HEK293 (cell line): ENCODE measurements around the gene ANKRD33B.

Experiments used
- GFI1B ChIP-seq: fragments of 450-650 bp; formaldehyde crosslinking; IDR thresholded peaks from 2 replicates; pipeline ENCODE4 v1.5.1; 2016; ENCODE audit warnings: missing biosample characterization, missing genetic modification characterization
- HOXA7 ChIP-seq: sonication (generic); formaldehyde crosslinking; IDR thresholded peaks from 2 replicates; pipeline ENCODE4 v1.8.1; 2022; ENCODE audit warnings: missing genetic modification reagents, borderline replicate concordance
- IKZF3 ChIP-seq: fragments of 450-650 bp; IDR thresholded peaks from 2 replicates; pipeline ENCODE4 v1.5.0; 2018; ENCODE audit warnings: missing biosample characterization, mild to moderate bottlenecking, missing genetic modification characterization, moderate library complexity
- KLF8 ChIP-seq: fragments of 450-650 bp; formaldehyde crosslinking; IDR thresholded peaks from 2 replicates; pipeline ENCODE4 v1.5.1; 2016; ENCODE audit warnings: missing biosample characterization, missing genetic modification characterization
- MEIS1 ChIP-seq: sonication (generic); formaldehyde crosslinking; IDR thresholded peaks from 2 replicates; pipeline ENCODE4 v1.8.1; 2022; ENCODE audit warnings: missing genetic modification reagents, mild to moderate bottlenecking, borderline replicate concordance
- MYNN ChIP-seq: fragments of 450-650 bp; formaldehyde crosslinking; IDR thresholded peaks from 2 replicates; pipeline ENCODE4 v1.5.1; 2016; ENCODE audit warnings: missing biosample characterization, missing genetic modification characterization, borderline replicate concordance
- MZF1 ChIP-seq: fragments of 450-650 bp; formaldehyde crosslinking; IDR thresholded peaks from 2 replicates; pipeline ENCODE4 v1.5.1; 2017; ENCODE audit warnings: missing biosample characterization, missing genetic modification characterization, borderline replicate concordance
- SALL2 ChIP-seq: fragments of 450-650 bp; formaldehyde crosslinking; IDR thresholded peaks from 2 replicates; pipeline ENCODE4 v1.5.0; 2017; ENCODE audit warnings: missing biosample characterization, mild to moderate bottlenecking, missing genetic modification characterization, borderline replicate concordance
- SCRT2 ChIP-seq: fragments of 450-650 bp; formaldehyde crosslinking; IDR thresholded peaks from 2 replicates; pipeline ENCODE4 v1.5.1; 2016; ENCODE audit warnings: missing biosample characterization, missing genetic modification characterization
- SP7 ChIP-seq: fragments of 450-650 bp; formaldehyde crosslinking; IDR thresholded peaks from 2 replicates; pipeline ENCODE4 v1.5.1; 2016; ENCODE audit warnings: missing biosample characterization, missing genetic modification characterization
- TCF7L2 ChIP-seq: IDR thresholded peaks from 2 replicates; pipeline ENCODE4 v1.6.1; 2011; ENCODE audit warnings: low read depth, mild to moderate bottlenecking, inconsistent platforms, low read length, moderate library complexity, borderline replicate concordance
- TRIM28 ChIP-seq: IDR thresholded peaks from 2 replicates; pipeline ENCODE4 v1.6.1; 2011; ENCODE audit warnings: low read length, control low read depth, borderline replicate concordance
- YY2 ChIP-seq: fragments of 450-650 bp; formaldehyde crosslinking; IDR thresholded peaks from 2 replicates; pipeline ENCODE4 v1.5.1; 2016; ENCODE audit warnings: missing biosample characterization, missing genetic modification characterization
- ZBTB20 ChIP-seq: fragments of 450-650 bp; formaldehyde crosslinking; IDR thresholded peaks from 2 replicates; pipeline ENCODE4 v1.5.1; 2016; ENCODE audit warnings: missing biosample characterization, missing genetic modification characterization
- ZBTB8A ChIP-seq: fragments of 450-650 bp; formaldehyde crosslinking; IDR thresholded peaks from 2 replicates; pipeline ENCODE4 v1.5.1; 2016; ENCODE audit warnings: missing biosample characterization, missing genetic modification characterization
- ZNF133 ChIP-seq: fragments of 450-650 bp; formaldehyde crosslinking; IDR thresholded peaks from 2 replicates; pipeline ENCODE4 v1.5.1; 2016; ENCODE audit warnings: missing biosample characterization, missing genetic modification characterization
- ZNF174 ChIP-seq: fragments of 450-650 bp; formaldehyde crosslinking; IDR thresholded peaks from 2 replicates; pipeline ENCODE4 v1.5.0; 2017; ENCODE audit warnings: missing biosample characterization, mild to moderate bottlenecking, missing genetic modification characterization
- ZNF211 ChIP-seq: fragments of 450-650 bp; formaldehyde crosslinking; IDR thresholded peaks from 2 replicates; pipeline ENCODE4 v1.5.1; 2016; ENCODE audit warnings: low read depth, missing biosample characterization, missing genetic modification characterization
- ZNF274 ChIP-seq, 2 experiments: fragments of 200-500 bp in 1 of 2; fragments of 450-650 bp in 1 of 2; sonication (Bioruptor generic) in 1 of 2; formaldehyde crosslinking in 1 of 2; IDR thresholded peaks; 2 replicates each; pipeline versions ENCODE4 v1.5.1 to v1.6.1; 2014 to 2016; ENCODE audit warnings: borderline replicate concordance in 1 of 2, inconsistent platforms in 1 of 2, low read length in 1 of 2, missing biosample characterization in 1 of 2, missing genetic modification characterization in 1 of 2
- ZNF394 ChIP-seq: fragments of 450-650 bp; formaldehyde crosslinking; IDR thresholded peaks from 2 replicates; pipeline ENCODE4 v1.5.1; 2016; ENCODE audit warnings: missing biosample characterization, missing genetic modification characterization, mild to moderate bottlenecking, moderate library complexity, borderline replicate concordance
- ZNF585B ChIP-seq: fragments of 450-650 bp; formaldehyde crosslinking; IDR thresholded peaks from 2 replicates; pipeline ENCODE4 v1.5.1; 2016; ENCODE audit warnings: missing biosample characterization, missing genetic modification characterization
- ZNF596 ChIP-seq: fragments of 450-650 bp; IDR thresholded peaks from 2 replicates; pipeline ENCODE4 v1.5.0; 2018; ENCODE audit warnings: missing biosample characterization, mild to moderate bottlenecking, missing genetic modification characterization, moderate library complexity
- ZNF707 ChIP-seq: fragments of 450-650 bp; formaldehyde crosslinking; IDR thresholded peaks from 2 replicates; pipeline ENCODE4 v1.5.1; 2016; ENCODE audit warnings: missing biosample characterization, missing genetic modification characterization
- ZNF768 ChIP-seq: fragments of 450-650 bp; formaldehyde crosslinking; IDR thresholded peaks from 2 replicates; pipeline ENCODE4 v1.5.1; 2018; ENCODE audit warnings: missing biosample characterization, mild to moderate bottlenecking, missing genetic modification characterization
- ZNF837 ChIP-seq: fragments of 450-650 bp; formaldehyde crosslinking; IDR thresholded peaks from 2 replicates; pipeline ENCODE4 v1.5.1; 2016; ENCODE audit warnings: missing biosample characterization, missing genetic modification characterization
- TF ChIP-seq, protein P1 (sequence below): fragments of 450-650 bp; formaldehyde crosslinking; IDR thresholded peaks from 2 replicates; pipeline ENCODE4 v1.5.1; 2016; ENCODE audit warnings: missing biosample characterization, missing genetic modification characterization
- TF ChIP-seq, protein P2 (sequence below): sonication (generic); formaldehyde crosslinking; IDR thresholded peaks from 2 replicates; pipeline ENCODE4 v1.8.1; 2022; ENCODE audit warnings: mild to moderate bottlenecking, moderate library complexity, missing genetic modification reagents
- TF ChIP-seq, protein P3 (sequence below): fragments of 450-650 bp; formaldehyde crosslinking; IDR thresholded peaks from 2 replicates; pipeline ENCODE4 v1.5.1; 2016; ENCODE audit warnings: missing biosample characterization, missing genetic modification characterization
- TF ChIP-seq, protein P4 (sequence below): fragments of 450-650 bp; formaldehyde crosslinking; IDR thresholded peaks from 2 replicates; pipeline ENCODE4 v1.5.1; 2017; ENCODE audit warnings: missing biosample characterization, missing genetic modification characterization
- TF ChIP-seq, protein P5 (sequence below): fragments of 450-650 bp; formaldehyde crosslinking; IDR thresholded peaks from 2 replicates; pipeline ENCODE4 v1.5.1; 2016; ENCODE audit warnings: missing biosample characterization, missing genetic modification characterization, low read depth

ANKRD33B gene

DNA sequence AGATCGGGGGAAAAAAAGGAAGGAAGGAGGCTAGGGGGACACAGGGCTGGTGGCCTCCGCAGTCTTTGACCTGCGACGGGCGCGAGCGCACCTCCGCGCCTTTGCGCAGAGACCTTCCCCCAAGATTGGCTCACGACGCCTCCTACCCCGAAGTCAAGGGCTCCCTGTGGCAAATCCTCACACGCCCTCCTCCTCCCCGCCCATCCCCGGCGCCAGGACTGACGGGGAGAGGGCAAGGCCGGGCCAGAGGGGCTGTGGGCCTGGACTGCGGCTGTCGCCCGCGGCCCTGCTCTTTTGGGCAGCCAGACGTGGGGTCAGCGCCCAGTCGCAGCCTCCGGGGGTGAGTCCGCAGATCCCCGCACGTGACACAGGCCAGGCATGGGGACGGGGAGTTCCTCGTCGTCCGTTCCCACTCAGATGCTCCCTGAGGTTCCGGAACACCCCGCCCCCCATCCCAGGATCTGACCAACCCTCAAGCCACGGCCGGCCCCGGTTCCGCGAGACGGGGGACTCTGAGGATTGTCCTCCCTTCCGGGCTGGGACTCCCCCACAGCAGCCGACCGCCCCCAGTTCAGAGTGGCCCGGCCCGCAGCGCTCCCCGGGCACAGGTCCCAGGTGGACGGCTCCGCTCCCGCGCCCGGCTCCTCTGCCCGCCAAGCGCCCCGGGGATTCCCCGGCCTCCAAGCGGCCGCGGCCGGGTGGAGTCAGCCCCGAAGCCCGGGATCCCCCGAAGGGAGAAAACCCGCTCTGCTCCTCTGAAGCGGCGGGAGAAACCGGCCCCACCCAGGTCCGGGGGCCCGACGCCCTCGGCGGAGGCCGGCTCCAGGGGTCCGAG lies 543 bp upstream of the ANKRD33B start (continued):
- TF ChIP-seq ZNF768 (no peak), SALL2 (tag by site-specific recombination) (no peak), ZNF585B (tag by site-specific recombination) (no peak), YY2 (tag by site-specific recombination) (no peak), MEIS1 (CRISPR knock-in tag) (no peak), ZNF133 (tag by site-specific recombination) (no peak), ZNF837 (no peak), ZBTB20 (tag by site-specific recombination) (peak; percentile 15; the same call in 1 of the 2 replicates), ZNF274 (IDR thresholded peaks at IDR 0.05; ENCODE audit: low read length) (no peak), ZNF274 (tag by site-specific recombination; IDR thresholded peaks at IDR 0.05; ENCODE audit: borderline replicate concordance) (no peak), IKZF3 (0 out of 2 replicates have a peak, but pooled peaks have one; percentile 21), SCRT2 (tag by site-specific recombination) (no peak), ZNF174 (tag by site-specific recombination) (no peak), KLF8 (no peak), SP7 (tag by site-specific recombination) (0 out of 2 replicates have a peak, but pooled peaks have one; percentile 17), ZBTB8A (tag by site-specific recombination) (peak; percentile 80), MZF1 (tag by site-specific recombination) (peak; percentile 25; the same call in 1 of the 2 replicates), MYNN (tag by site-specific recombination) (no peak), TCF7L2 (no peak), HOXA7 (CRISPR knock-in tag) (no peak), TRIM28 (no peak), ZNF394 (no peak), GFI1B (no peak), ZNF596 (tag by site-specific recombination) (0 out of 2 replicates have a peak, but pooled peaks have one; percentile 5), ZNF707 (no peak), ZNF211 (tag by site-specific recombination) (no peak)
- TF ChIP-seq, protein P1, sequence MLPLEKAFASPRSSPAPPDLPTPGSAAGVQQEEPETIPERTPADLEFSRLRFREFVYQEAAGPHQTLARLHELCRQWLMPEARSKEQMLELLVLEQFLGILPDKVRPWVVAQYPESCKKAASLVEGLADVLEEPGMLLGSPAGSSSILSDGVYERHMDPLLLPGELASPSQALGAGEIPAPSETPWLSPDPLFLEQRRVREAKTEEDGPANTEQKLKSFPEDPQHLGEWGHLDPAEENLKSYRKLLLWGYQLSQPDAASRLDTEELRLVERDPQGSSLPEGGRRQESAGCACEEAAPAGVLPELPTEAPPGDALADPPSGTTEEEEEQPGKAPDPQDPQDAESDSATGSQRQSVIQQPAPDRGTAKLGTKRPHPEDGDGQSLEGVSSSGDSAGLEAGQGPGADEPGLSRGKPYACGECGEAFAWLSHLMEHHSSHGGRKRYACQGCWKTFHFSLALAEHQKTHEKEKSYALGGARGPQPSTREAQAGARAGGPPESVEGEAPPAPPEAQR (tag by site-specific recombination): no peak
- TF ChIP-seq, protein P2, sequence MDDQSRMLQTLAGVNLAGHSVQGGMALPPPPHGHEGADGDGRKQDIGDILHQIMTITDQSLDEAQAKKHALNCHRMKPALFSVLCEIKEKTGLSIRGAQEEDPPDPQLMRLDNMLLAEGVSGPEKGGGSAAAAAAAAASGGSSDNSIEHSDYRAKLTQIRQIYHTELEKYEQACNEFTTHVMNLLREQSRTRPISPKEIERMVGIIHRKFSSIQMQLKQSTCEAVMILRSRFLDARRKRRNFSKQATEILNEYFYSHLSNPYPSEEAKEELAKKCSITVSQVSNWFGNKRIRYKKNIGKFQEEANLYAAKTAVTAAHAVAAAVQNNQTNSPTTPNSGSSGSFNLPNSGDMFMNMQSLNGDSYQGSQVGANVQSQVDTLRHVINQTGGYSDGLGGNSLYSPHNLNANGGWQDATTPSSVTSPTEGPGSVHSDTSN (CRISPR knock-in tag): no peak
- TF ChIP-seq, protein P3, sequence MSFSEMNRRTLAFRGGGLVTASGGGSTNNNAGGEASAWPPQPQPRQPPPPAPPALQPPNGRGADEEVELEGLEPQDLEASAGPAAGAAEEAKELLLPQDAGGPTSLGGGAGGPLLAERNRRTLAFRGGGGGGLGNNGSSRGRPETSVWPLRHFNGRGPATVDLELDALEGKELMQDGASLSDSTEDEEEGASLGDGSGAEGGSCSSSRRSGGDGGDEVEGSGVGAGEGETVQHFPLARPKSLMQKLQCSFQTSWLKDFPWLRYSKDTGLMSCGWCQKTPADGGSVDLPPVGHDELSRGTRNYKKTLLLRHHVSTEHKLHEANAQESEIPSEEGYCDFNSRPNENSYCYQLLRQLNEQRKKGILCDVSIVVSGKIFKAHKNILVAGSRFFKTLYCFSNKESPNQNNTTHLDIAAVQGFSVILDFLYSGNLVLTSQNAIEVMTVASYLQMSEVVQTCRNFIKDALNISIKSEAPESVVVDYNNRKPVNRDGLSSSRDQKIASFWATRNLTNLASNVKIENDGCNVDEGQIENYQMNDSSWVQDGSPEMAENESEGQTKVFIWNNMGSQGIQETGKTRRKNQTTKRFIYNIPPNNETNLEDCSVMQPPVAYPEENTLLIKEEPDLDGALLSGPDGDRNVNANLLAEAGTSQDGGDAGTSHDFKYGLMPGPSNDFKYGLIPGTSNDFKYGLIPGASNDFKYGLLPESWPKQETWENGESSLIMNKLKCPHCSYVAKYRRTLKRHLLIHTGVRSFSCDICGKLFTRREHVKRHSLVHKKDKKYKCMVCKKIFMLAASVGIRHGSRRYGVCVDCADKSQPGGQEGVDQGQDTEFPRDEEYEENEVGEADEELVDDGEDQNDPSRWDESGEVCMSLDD (tag by site-specific recombination): peak; percentile 38; the same call in 1 of the 2 replicates
- TF ChIP-seq, protein P4, sequence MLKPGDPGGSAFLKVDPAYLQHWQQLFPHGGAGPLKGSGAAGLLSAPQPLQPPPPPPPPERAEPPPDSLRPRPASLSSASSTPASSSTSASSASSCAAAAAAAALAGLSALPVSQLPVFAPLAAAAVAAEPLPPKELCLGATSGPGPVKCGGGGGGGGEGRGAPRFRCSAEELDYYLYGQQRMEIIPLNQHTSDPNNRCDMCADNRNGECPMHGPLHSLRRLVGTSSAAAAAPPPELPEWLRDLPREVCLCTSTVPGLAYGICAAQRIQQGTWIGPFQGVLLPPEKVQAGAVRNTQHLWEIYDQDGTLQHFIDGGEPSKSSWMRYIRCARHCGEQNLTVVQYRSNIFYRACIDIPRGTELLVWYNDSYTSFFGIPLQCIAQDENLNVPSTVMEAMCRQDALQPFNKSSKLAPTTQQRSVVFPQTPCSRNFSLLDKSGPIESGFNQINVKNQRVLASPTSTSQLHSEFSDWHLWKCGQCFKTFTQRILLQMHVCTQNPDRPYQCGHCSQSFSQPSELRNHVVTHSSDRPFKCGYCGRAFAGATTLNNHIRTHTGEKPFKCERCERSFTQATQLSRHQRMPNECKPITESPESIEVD: no peak
- TF ChIP-seq, protein P5, sequence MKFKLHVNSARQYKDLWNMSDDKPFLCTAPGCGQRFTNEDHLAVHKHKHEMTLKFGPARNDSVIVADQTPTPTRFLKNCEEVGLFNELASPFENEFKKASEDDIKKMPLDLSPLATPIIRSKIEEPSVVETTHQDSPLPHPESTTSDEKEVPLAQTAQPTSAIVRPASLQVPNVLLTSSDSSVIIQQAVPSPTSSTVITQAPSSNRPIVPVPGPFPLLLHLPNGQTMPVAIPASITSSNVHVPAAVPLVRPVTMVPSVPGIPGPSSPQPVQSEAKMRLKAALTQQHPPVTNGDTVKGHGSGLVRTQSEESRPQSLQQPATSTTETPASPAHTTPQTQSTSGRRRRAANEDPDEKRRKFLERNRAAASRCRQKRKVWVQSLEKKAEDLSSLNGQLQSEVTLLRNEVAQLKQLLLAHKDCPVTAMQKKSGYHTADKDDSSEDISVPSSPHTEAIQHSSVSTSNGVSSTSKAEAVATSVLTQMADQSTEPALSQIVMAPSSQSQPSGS (tag by site-specific recombination): no peak
